NCI-H1417 (cell line): ENCODE data around the gene PNPLA2.
A peak's percentile ranks its signal among the peaks of the same experiment; 100 is the strongest.

ENCODE experiments used
- DNase-seq, 3 experiments: peaks; one replicate each; lab custom pipeline; 2025; lab: John Stamatoyannopoulos, UW

PNPLA2 gene

GRCh38 chr11:815675-816432 lies 2.9 kb upstream of the PNPLA2 start:
- DNase-seq = no peak

- no peak for DNase-seq
Observed at GRCh38 chr11:816433-816779, 2.3 kb upstream of the PNPLA2 start.

- DNase-seq = peak; percentile 91 to 97 (median 91)
Observed at GRCh38 chr11:819129-819931, 616 bp downstream of the PNPLA2 start.

- DNase-seq = peak; percentile 76 to 86 (median 82)
Observed at GRCh38 chr11:819943-820649, 1.4 kb downstream of the PNPLA2 start.

GRCh38 chr11:820655-821511 lies 2.2 kb downstream of the PNPLA2 start:
- DNase-seq = no peak

- DNase-seq = no peak
Observed at GRCh38 chr11:821512-822371, 3.0 kb downstream of the PNPLA2 start.

- peak in 2 of 3 experiments; percentile 47 to 56 for DNase-seq
Observed at GRCh38 chr11:823441-824291, 5.0 kb downstream of the PNPLA2 start.

- peak; percentile 68 to 90 (median 78) for DNase-seq
Observed at GRCh38 chr11:824292-824880, 5.7 kb downstream of the PNPLA2 start.

- DNase-seq = peak; percentile 64 to 71 (median 65)
Observed at GRCh38 chr11:824942-825341, 6.2 kb downstream of the PNPLA2 start.

GRCh38 chr11:825366-826226 lies 6.9 kb downstream of the PNPLA2 start:
- no peak for DNase-seq

- DNase-seq = no peak
Observed at GRCh38 chr11:826227-826621, 7.5 kb downstream of the PNPLA2 start.

GRCh38 chr11:826836-827145 lies 8.1 kb downstream of the PNPLA2 start:
- DNase-seq = peak in 1 of 3 experiments; percentile 42

GRCh38 chr11:827146-827896 lies 8.6 kb downstream of the PNPLA2 start:
- DNase-seq = peak; percentile 30 to 48 (median 42)

GRCh38 chr11:827897-828192 lies 9.1 kb downstream of the PNPLA2 start, which contains the start of gene CRACR2B:
Gene CRACR2B, plus strand, starts transcription at chr11:827919. Its CDS starts 689 bp downstream, at chr11:828608.
- no peak for DNase-seq

GRCh38 chr11:828506-829175 lies 9.9 kb downstream of the PNPLA2 start:
- peak in 1 of 3 experiments; percentile 58 for DNase-seq

GRCh38 chr11:829176-829846 lies 10.6 kb downstream of the PNPLA2 start:
- peak in 1 of 3 experiments; percentile 58 for DNase-seq

GRCh38 chr11:829847-830294 lies 11.2 kb downstream of the PNPLA2 start:
- DNase-seq = no peak
